Epithelial cell of esophagus (primary cell): ENCODE data around the gene TDRD9.
A peak's percentile ranks its signal among the peaks of the same experiment; 100 is the strongest.

Experiments
- DNase-seq: peaks from one replicate; pipeline ENCODE4 v3.0.0; 2010; ENCODE audit warnings: low read depth
- H3K4me3 ChIP-seq: 2 replicates; pipeline ENCODE4 v1.5.1; 2011; ENCODE audit warnings: mild to moderate bottlenecking, low read length, control low read depth
- CTCF ChIP-seq: IDR thresholded peaks from 2 replicates; pipeline ENCODE4 v1.5.1; 2011; ENCODE audit warnings: low read depth, mild to moderate bottlenecking, low read length, control low read depth, inconsistent platforms; ENCODE audit not compliant: insufficient read depth; ENCODE audit errors: missing control alignments

TDRD9 gene

GRCh38 chr14:104001003-104001402 is 72.7 kb downstream of the TDRD9 start:
- no peak for DNase-seq
- no peak for TF ChIP-seq CTCF
- no peak overlapping the region for H3K4me3 ChIP-seq

GRCh38 chr14:104003616-104004015 is 75.4 kb downstream of the TDRD9 start:
- no peak overlapping the region for H3K4me3 ChIP-seq
- no peak for DNase-seq
- TF ChIP-seq CTCF = no peak

- no peak for DNase-seq
- no peak for TF ChIP-seq CTCF
- no peak overlapping the region for H3K4me3 ChIP-seq
These were observed 76.6 kb downstream of the TDRD9 start for GRCh38 chr14:104004849-104005248.

- H3K4me3 ChIP-seq = no peak overlapping the region
- TF ChIP-seq CTCF = no peak
- DNase-seq = no peak
These were observed 77.2 kb downstream of the TDRD9 start for GRCh38 chr14:104005489-104005888.

- no peak overlapping the region for H3K4me3 ChIP-seq
- no peak for TF ChIP-seq CTCF
- no peak for DNase-seq
These were observed 78.9 kb downstream of the TDRD9 start for GRCh38 chr14:104007121-104007520.

GRCh38 chr14:104009297-104009696 is 81.0 kb downstream of the TDRD9 start:
- DNase-seq = peak; percentile 47
- H3K4me3 ChIP-seq = no peak overlapping the region
- no peak for TF ChIP-seq CTCF

- H3K4me3 ChIP-seq = no peak overlapping the region
- no peak for DNase-seq
- no peak for TF ChIP-seq CTCF
These were observed 83.7 kb downstream of the TDRD9 start for GRCh38 chr14:104011824-104012517.
